Neuronal stem cell (in vitro differentiated cells): ENCODE data around the gene RARB.

Experiments used
- DNase-seq: peaks from one replicate; pipeline ENCODE4 v3.0.0-alpha.2; 2013; ENCODE audit warnings: low spot score
- H2AFZ ChIP-seq: one replicate; pipeline ENCODE4 v1.6.1; 2013; ENCODE audit warnings: mild to moderate bottlenecking, low read length, inconsistent platforms
- H2AK5ac ChIP-seq: 2 replicates; pipeline ENCODE4 v1.6.1; 2013; ENCODE audit warnings: low read depth, mild to moderate bottlenecking, inconsistent platforms, low read length, moderate library complexity, mixed read lengths
- H2BK120ac ChIP-seq: 2 replicates; pipeline ENCODE4 v1.6.1; 2013; ENCODE audit warnings: low read depth, mild to moderate bottlenecking, inconsistent platforms, low read length, moderate library complexity, mixed read lengths
- H2BK12ac ChIP-seq: one replicate; pipeline ENCODE4 v1.6.1; 2013; ENCODE audit warnings: low read length, inconsistent platforms
- H2BK15ac ChIP-seq: 2 replicates; pipeline ENCODE4 v1.6.1; 2013; ENCODE audit warnings: mild to moderate bottlenecking, low read length, inconsistent platforms, mixed read lengths
- H2BK5ac ChIP-seq: one replicate; pipeline ENCODE4 v1.6.1; 2013; ENCODE audit warnings: inconsistent platforms, mild to moderate bottlenecking, low read length, moderate library complexity
- H3K14ac ChIP-seq: one replicate; pipeline ENCODE4 v1.6.1; 2013; ENCODE audit warnings: low read length, inconsistent platforms
- H3K18ac ChIP-seq: 2 replicates; pipeline ENCODE4 v1.6.1; 2013; ENCODE audit warnings: low read length, inconsistent platforms
- H3K23ac ChIP-seq: 2 replicates; pipeline ENCODE4 v1.6.1; 2013; ENCODE audit warnings: low read depth, mild to moderate bottlenecking, mixed read lengths, low read length, inconsistent platforms; ENCODE audit not compliant: poor library complexity
- H3K27ac ChIP-seq: replicated peaks from 3 replicates; pipeline ENCODE4 v1.5.1; 2013; ENCODE audit warnings: low read length, inconsistent platforms
- H3K27me3 ChIP-seq, 3 experiments: 2 replicates each; pipeline ENCODE4 v1.6.1; 2013; ENCODE audit warnings: low read length in 3 of 3, mild to moderate bottlenecking in 2 of 3, inconsistent platforms in 1 of 3, low read depth in 1 of 3, mixed read lengths in 1 of 3, moderate library complexity in 1 of 3; ENCODE audit not compliant: control insufficient read depth in 3 of 3, insufficient read depth in 3 of 3
- H3K36me3 ChIP-seq, 2 donors: replicated peaks in 1 of 2; 2 replicates each; pipeline ENCODE4 v1.6.1; 2013; ENCODE audit warnings: low read length in 2 of 2; ENCODE audit not compliant: control insufficient read depth in 2 of 2, insufficient read depth in 2 of 2
- H3K4ac ChIP-seq: 2 replicates; pipeline ENCODE4 v1.6.1; 2013; ENCODE audit warnings: inconsistent platforms, mild to moderate bottlenecking, low read length, moderate library complexity
- H3K4me1 ChIP-seq, 2 donors: 1 replicate in 1 of 2; 2 replicates in 1 of 2; pipeline ENCODE4 v1.6.1; 2013; ENCODE audit warnings: low read length in 2 of 2, low read depth in 1 of 2; ENCODE audit not compliant: control insufficient read depth in 2 of 2, insufficient read depth in 1 of 2
- H3K4me2 ChIP-seq: one replicate; pipeline ENCODE4 v1.6.1; 2013; ENCODE audit warnings: mild to moderate bottlenecking, low read length, inconsistent platforms; ENCODE audit not compliant: insufficient read depth, poor library complexity, severe bottlenecking
- H3K4me3 ChIP-seq, 2 donors: 2 replicates each; pipeline ENCODE4 v1.5.1; 2013; ENCODE audit warnings: low read length in 2 of 2, mild to moderate bottlenecking in 2 of 2, inconsistent platforms in 1 of 2, moderate library complexity in 1 of 2
- H3K79me1 ChIP-seq: one replicate; pipeline ENCODE4 v1.6.1; 2013; ENCODE audit warnings: low read depth, mild to moderate bottlenecking, inconsistent platforms, low read length, moderate library complexity
- H3K9ac ChIP-seq: one replicate; pipeline ENCODE4 v1.6.1; 2013; ENCODE audit warnings: mild to moderate bottlenecking, low read depth, low read length, inconsistent platforms; ENCODE audit not compliant: poor library complexity
- H3K9me3 ChIP-seq, 2 donors: replicated peaks in 1 of 2; 2 replicates each; pipeline versions ENCODE3 to v1.6.1; 2013; ENCODE audit warnings: low read length in 2 of 2, mild to moderate bottlenecking in 2 of 2, inconsistent platforms in 1 of 2, low read depth in 1 of 2, mixed read lengths in 1 of 2, moderate library complexity in 1 of 2; ENCODE audit not compliant: control insufficient read depth in 2 of 2, insufficient read depth in 1 of 2
- H4K8ac ChIP-seq: one replicate; pipeline ENCODE4 v1.6.1; 2013; ENCODE audit warnings: low read depth, mild to moderate bottlenecking, inconsistent platforms, low read length, moderate library complexity
- H4K91ac ChIP-seq: one replicate; pipeline ENCODE4 v1.6.1; 2013; ENCODE audit warnings: low read length, low read depth, mild to moderate bottlenecking, inconsistent platforms; ENCODE audit not compliant: poor library complexity
- WGBS, 2 donors: extraction: QIAGEN DNeasy Blood & Tissue Kit; methylation state at CpG; one replicate each; pipeline ENCODE4 v1.1.7; 2013; ENCODE audit warnings: missing lambda C conversion rate in 2 of 2, mixed read lengths in 1 of 2; ENCODE audit not compliant: insufficient read length in 2 of 2, insufficient replicate concordance in 1 of 2; ENCODE audit errors: extremely low coverage in 2 of 2; 5-methylcytosine and 5-hydroxymethylcytosine counted together

Gene RARB

GRCh38 chr3:25478211-25478757, 50.2 kb downstream of the RARB start:
- no peaks in the 10 kb centered on the region for H3K79me1 ChIP-seq
- no peak overlapping the region for H2AFZ ChIP-seq
- no peaks in the 10 kb centered on the region for H3K27me3 ChIP-seq
- H3K18ac ChIP-seq: no peak overlapping the region
- H2BK120ac ChIP-seq: no peak overlapping the region
- no CpG with 5 or more reads among the region's 6 CpGs for WGBS, 2 donors
- H2BK12ac ChIP-seq: no peak overlapping the region
- no peak overlapping the region for H2BK5ac ChIP-seq
- H3K9ac ChIP-seq: no peak overlapping the region
- H3K36me3 ChIP-seq: no peaks in the 10 kb centered on the region
- H3K9me3 ChIP-seq: no peaks in the 10 kb centered on the region
- no peak overlapping the region for H3K4me2 ChIP-seq
- H3K23ac ChIP-seq: no peak overlapping the region
- peaks cover 2 to 8% of the 10 kb centered on the region in 2 donors for H3K4me1 ChIP-seq
- no peak overlapping the region for H3K27ac ChIP-seq
- no peak for DNase-seq
- H4K8ac ChIP-seq: no peak overlapping the region
- no peak overlapping the region for H3K4me3 ChIP-seq
- no peak overlapping the region for H2AK5ac ChIP-seq
- H2BK15ac ChIP-seq: no peak overlapping the region
- no peak overlapping the region for H3K4ac ChIP-seq
- H4K91ac ChIP-seq: no peak overlapping the region
- no peak overlapping the region for H3K14ac ChIP-seq

DNA sequence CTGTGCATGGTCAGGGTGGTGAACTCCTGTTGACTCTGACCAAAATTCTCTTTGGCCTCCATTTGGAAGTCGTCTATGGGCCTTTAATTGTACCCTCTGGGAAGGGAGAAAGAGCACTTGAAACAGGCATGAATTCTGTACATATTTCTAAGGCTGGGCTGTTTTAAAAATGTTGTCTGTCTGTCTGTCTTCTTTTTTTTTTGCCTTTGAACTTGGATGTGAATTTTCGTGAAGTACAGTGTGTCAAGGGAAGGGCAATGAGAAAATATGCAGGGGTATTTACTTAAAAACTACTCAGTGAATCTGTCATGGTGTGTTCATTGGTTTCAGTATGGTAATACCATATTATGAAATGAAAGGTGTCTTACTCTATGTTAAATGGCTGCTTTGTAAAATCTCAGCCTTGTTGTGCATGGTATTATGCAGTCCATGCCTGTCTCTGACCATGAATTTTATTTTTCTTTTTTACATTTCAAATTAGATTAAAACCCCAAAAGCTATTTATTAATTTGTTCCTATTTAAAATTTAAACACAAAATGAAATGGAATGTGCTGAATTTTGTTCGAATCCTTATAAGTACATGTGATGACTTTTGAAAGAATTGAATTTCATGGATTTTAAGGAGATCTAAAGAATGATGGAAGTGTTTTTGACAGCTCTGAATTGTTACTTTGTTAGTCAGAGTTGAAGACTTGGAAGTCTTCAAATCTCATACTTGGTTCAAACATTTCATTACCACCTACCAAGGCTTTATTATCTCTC, 51.1 kb downstream of the RARB start:
- H3K79me1 ChIP-seq: no peaks in the 10 kb centered on the region
- no peak overlapping the region for H3K4ac ChIP-seq
- H3K27ac ChIP-seq: no peak overlapping the region
- no peak for DNase-seq
- no peak overlapping the region for H2AK5ac ChIP-seq
- H3K9me3 ChIP-seq: no peaks in the 10 kb centered on the region
- no peak overlapping the region for H2AFZ ChIP-seq
- H3K4me3 ChIP-seq: no peak overlapping the region
- no peaks in the 10 kb centered on the region for H3K27me3 ChIP-seq
- H3K4me1 ChIP-seq: no peaks in the 10 kb centered on the region
- H2BK15ac ChIP-seq: no peak overlapping the region
- no peaks in the 10 kb centered on the region for H3K36me3 ChIP-seq
- no peak overlapping the region for H2BK120ac ChIP-seq
- no peak overlapping the region for H3K23ac ChIP-seq
- no peak overlapping the region for H2BK5ac ChIP-seq
- no CpG with 5 or more reads among the region's 3 CpGs for WGBS, 2 donors
- no peak overlapping the region for H4K8ac ChIP-seq
- H3K4me2 ChIP-seq: no peak overlapping the region
- H3K14ac ChIP-seq: no peak overlapping the region
- no peak overlapping the region for H3K18ac ChIP-seq
- H2BK12ac ChIP-seq: no peak overlapping the region
- no peak overlapping the region for H3K9ac ChIP-seq
- H4K91ac ChIP-seq: no peak overlapping the region

DNA sequence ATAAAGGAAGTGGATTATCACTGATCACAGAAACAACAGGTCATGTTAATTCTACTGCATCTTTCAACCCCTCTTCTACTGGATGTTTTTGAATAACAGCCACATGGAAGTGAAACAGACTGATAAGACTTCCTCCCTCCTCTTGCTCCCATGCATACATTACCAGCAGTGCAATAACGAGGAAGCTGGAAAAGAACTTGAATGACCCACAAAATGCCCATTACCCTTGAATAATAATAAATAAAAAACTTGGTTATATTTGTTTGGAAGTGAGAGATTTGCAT, 51.6 kb downstream of the RARB start:
- H3K27me3 ChIP-seq: no peaks in the 10 kb centered on the region
- DNase-seq: no peak
- no peak overlapping the region for H3K18ac ChIP-seq
- no peak overlapping the region for H2BK15ac ChIP-seq
- H3K27ac ChIP-seq: no peak overlapping the region
- no peak overlapping the region for H2AK5ac ChIP-seq
- no peaks in the 10 kb centered on the region for H3K36me3 ChIP-seq
- no peaks in the 10 kb centered on the region for H3K9me3 ChIP-seq
- H3K4ac ChIP-seq: no peak overlapping the region
- no peak overlapping the region for H4K8ac ChIP-seq
- no peak overlapping the region for H2AFZ ChIP-seq
- H2BK120ac ChIP-seq: no peak overlapping the region
- H3K4me1 ChIP-seq: no peaks in the 10 kb centered on the region
- no peak overlapping the region for H2BK5ac ChIP-seq
- no peak overlapping the region for H3K9ac ChIP-seq
- WGBS, 2 donors: no CpG with 5 or more reads among the region's 1 CpG
- H3K23ac ChIP-seq: no peak overlapping the region
- no peak overlapping the region for H3K4me3 ChIP-seq
- no peak overlapping the region for H2BK12ac ChIP-seq
- no peak overlapping the region for H4K91ac ChIP-seq
- H3K4me2 ChIP-seq: no peak overlapping the region
- no peaks in the 10 kb centered on the region for H3K79me1 ChIP-seq
- no peak overlapping the region for H3K14ac ChIP-seq

- H3K23ac ChIP-seq: no peak overlapping the region
- no peak overlapping the region for H2BK12ac ChIP-seq
- no peak overlapping the region for H3K4ac ChIP-seq
- no peaks in the 10 kb centered on the region for H3K36me3 ChIP-seq
- no peak overlapping the region for H3K27ac ChIP-seq
- H2BK15ac ChIP-seq: no peak overlapping the region
- H2AK5ac ChIP-seq: no peak overlapping the region
- H3K9ac ChIP-seq: no peak overlapping the region
- H3K79me1 ChIP-seq: no peaks in the 10 kb centered on the region
- WGBS, 2 donors: no CpG with 5 or more reads among the region's 1 CpG
- no peak overlapping the region for H2AFZ ChIP-seq
- H3K27me3 ChIP-seq: no peaks in the 10 kb centered on the region
- no peak overlapping the region for H3K18ac ChIP-seq
- H2BK5ac ChIP-seq: no peak overlapping the region
- no peak overlapping the region for H3K4me2 ChIP-seq
- no peak overlapping the region for H3K14ac ChIP-seq
- no peak for DNase-seq
- no peak overlapping the region for H4K8ac ChIP-seq
- H3K4me3 ChIP-seq: no peak overlapping the region
- no peaks in the 10 kb centered on the region for H3K9me3 ChIP-seq
- H2BK120ac ChIP-seq: no peak overlapping the region
- no peaks in the 10 kb centered on the region for H3K4me1 ChIP-seq
- H4K91ac ChIP-seq: no peak overlapping the region
Observed at GRCh38 chr3:25480811-25481210, 52.7 kb downstream of the RARB start.
